Measurements from ENCODE around the gene PCBP3.
"Not testable (repeated sequence)": the region's sequence is repeated elsewhere in the genome, so short reads cannot be mapped to it uniquely, and the experiment has no call there.

Gene PCBP3

GRCh38 chr21:45948576-45949141 lies 305.1 kb downstream of the PCBP3 start:
- Histone ChIP-seq H3K4me1 (ENCODE audit: control insufficient read depth, insufficient read depth, low read length) (no peaks in the 10 kb centered on the region), H3K36me3 (ENCODE audit: control insufficient read depth, insufficient read depth, low read length) (no peaks in the 10 kb centered on the region), H3K9me3 (ENCODE audit: control insufficient read depth, low read length) (no peaks in the 10 kb centered on the region), H3K27me3 (ENCODE audit: control insufficient read depth, insufficient read depth, low read length) (no peaks in the 10 kb centered on the region), H3K4me3 (ENCODE audit: low read length) (no peak overlapping the region), H3K9ac (ENCODE audit: low read length) (no peak overlapping the region)

DNA sequence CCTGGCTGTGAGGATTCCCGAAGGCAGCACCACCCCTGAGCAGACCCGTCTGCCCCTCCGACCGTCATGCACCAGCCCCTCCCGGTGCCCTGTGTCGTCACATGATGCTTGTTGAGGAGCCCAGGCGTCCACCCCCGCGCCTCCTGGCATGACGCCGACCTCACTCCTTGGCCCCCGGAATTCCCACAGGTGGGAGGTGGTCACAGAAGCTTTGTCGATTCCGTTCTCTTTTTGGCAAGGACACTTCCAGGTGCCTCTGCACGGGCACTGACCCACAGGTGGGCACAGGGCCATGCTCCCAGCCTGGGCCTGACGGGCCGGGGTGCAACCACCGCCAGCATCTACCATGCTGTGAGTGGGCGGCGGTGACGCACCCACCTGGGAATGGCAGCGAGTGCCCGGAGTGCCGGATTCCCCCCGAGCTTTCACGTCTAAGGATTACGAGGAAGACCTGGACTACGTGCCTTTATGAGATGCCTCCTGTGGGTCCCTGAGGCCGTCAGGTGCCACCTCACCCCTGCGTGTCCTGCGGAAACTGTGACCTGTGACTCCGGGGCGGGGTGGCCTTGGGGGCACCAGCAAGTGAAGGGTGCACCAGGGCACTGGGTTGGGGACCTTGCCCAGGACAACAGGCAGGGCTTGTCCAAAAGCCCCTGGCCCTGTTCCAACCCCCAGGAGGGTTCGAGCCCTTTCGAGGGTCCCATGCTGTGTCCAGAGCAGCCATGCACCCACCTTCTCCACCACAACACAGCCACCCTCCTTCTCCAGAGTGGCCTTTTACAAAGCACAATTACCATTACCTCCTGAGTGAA lies 306.6 kb downstream of the PCBP3 start:
- Histone ChIP-seq H3K36me3 (ENCODE audit: control insufficient read depth, insufficient read depth, low read length) (no peaks in the 10 kb centered on the region), H3K4me1 (ENCODE audit: control insufficient read depth, insufficient read depth, low read length) (no peaks in the 10 kb centered on the region), H3K4me3 (ENCODE audit: low read length) (no peak overlapping the region), H3K9me3 (ENCODE audit: control insufficient read depth, low read length) (no peaks in the 10 kb centered on the region), H3K27me3 (ENCODE audit: control insufficient read depth, insufficient read depth, low read length) (no peaks in the 10 kb centered on the region), H3K9ac (ENCODE audit: low read length) (no peak overlapping the region)

DNA sequence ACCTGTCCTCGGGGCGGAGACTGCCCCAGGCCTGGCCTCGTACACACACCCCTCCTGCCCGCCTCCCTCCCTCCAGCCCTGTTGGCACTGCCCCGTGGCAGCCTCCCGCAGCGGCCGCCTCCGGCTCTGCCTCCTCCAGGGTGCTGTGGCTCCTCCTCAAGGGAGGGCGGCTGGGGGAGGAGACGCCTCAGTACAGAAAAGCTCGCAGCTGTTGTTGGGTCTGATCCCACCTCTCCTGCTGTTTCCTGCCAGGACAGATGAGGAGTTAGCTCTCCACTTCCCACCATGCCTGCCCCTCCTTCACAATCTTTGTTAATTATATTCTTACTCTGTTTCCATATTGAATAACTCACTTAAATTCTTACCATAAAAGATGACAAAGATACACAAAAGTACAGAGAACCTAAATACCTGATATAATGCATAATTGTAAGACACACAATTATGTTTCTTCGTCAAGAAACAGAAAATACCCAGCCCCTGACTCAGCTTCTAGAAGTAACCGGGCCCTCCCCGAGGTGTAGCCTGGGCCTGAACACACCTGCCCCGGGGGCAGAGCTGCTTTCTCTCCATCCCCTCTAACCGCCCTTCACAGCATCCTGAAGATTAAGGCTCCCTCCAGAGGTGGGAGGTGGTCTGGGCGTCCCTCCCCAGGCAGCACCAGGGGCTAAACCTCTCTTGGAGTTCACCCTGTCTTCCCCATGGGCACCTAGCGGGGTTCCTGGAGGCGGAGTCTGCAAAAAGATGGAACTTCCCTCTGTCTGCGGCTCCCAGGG lies 307.4 kb downstream of the PCBP3 start:
- Histone ChIP-seq H3K4me3 (ENCODE audit: low read length) (no peak overlapping the region), H3K27me3 (ENCODE audit: control insufficient read depth, insufficient read depth, low read length) (no peaks in the 10 kb centered on the region)

GRCh38 chr21:45951676-45952075 lies 308.2 kb downstream of the PCBP3 start:
- Histone ChIP-seq H3K9me3 (ENCODE audit: control insufficient read depth, low read length) (no peaks in the 10 kb centered on the region), H3K4me1 (ENCODE audit: control insufficient read depth, insufficient read depth, low read length) (no peaks in the 10 kb centered on the region), H3K9ac (ENCODE audit: low read length) (no peak overlapping the region), H3K27me3 (ENCODE audit: control insufficient read depth, insufficient read depth, low read length) (no peaks in the 10 kb centered on the region), H3K36me3 (ENCODE audit: control insufficient read depth, insufficient read depth, low read length) (no peaks in the 10 kb centered on the region), H3K4me3 (ENCODE audit: low read length) (no peak overlapping the region)

More for the DNA sequence above, 307.4 kb downstream of the PCBP3 start:
- Histone ChIP-seq H3K36me3 (ENCODE audit: control insufficient read depth, insufficient read depth, low read length) (no peaks in the 10 kb centered on the region), H3K4me1 (ENCODE audit: control insufficient read depth, insufficient read depth, low read length) (no peaks in the 10 kb centered on the region), H3K9me3 (ENCODE audit: control insufficient read depth, low read length) (no peaks in the 10 kb centered on the region), H3K9ac (ENCODE audit: low read length) (no peak overlapping the region)

DNA sequence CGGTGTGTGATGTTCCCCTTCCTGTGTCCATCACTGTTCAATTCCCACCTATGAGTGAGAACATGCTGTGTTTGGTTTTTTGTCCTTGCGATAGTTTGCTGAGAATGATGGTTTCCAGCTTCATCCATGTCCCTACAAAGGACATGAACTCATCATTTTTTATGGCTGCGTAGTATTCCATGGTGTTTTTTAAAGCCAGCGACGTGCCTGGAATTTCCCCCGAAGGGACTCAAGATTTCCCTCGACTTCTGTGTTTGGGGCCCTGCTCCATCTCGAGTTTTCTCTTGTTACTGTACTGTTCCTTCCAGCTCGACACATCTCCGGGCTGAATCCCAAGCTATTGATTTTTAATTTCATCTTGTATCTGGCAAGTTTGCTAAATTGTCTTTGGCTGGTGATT lies 309.0 kb downstream of the PCBP3 start:
- H3K9me3 ChIP-seq (ENCODE audit: control insufficient read depth, low read length); H3K27me3 ChIP-seq (ENCODE audit: control insufficient read depth, insufficient read depth, low read length); H3K36me3 ChIP-seq (ENCODE audit: control insufficient read depth, insufficient read depth, low read length); H3K4me3 ChIP-seq (ENCODE audit: low read length); H3K4me1 ChIP-seq (ENCODE audit: control insufficient read depth, insufficient read depth, low read length); H3K9ac ChIP-seq (ENCODE audit: low read length): not testable (repeated sequence)

- Histone ChIP-seq H3K4me1 (ENCODE audit: control insufficient read depth, insufficient read depth, low read length) (no peaks in the 10 kb centered on the region), H3K9ac (ENCODE audit: low read length) (no peak overlapping the region), H3K4me3 (ENCODE audit: low read length) (no peak overlapping the region), H3K9me3 (ENCODE audit: control insufficient read depth, low read length) (no peaks in the 10 kb centered on the region), H3K27me3 (ENCODE audit: control insufficient read depth, insufficient read depth, low read length) (no peaks in the 10 kb centered on the region), H3K36me3 (ENCODE audit: control insufficient read depth, insufficient read depth, low read length) (no peaks in the 10 kb centered on the region)
These were observed 309.4 kb downstream of the PCBP3 start for GRCh38 chr21:45952974-45953373.

DNA sequence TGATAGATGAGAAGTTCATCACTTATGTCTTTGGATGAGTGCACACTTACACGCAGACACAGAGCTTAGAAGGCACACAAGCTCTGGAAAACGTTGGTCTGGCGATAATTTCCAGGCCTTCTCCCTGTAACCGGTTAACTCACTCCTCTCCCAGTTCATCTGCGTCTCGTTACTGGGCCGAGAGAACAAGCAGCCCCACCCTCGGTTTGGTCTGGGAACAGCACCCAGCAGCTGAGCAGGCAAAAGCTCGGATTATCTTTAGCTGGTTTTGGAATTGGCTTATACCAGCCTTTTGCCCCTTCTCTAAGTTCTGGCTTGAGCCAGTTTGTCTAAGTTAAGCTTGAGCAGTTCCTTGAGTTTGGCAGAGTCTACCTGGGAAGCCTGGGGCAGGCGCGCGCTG lies 310.7 kb downstream of the PCBP3 start:
- H3K4me1 ChIP-seq (ENCODE audit: control insufficient read depth, insufficient read depth, low read length): no peaks in the 10 kb centered on the region

DNA sequence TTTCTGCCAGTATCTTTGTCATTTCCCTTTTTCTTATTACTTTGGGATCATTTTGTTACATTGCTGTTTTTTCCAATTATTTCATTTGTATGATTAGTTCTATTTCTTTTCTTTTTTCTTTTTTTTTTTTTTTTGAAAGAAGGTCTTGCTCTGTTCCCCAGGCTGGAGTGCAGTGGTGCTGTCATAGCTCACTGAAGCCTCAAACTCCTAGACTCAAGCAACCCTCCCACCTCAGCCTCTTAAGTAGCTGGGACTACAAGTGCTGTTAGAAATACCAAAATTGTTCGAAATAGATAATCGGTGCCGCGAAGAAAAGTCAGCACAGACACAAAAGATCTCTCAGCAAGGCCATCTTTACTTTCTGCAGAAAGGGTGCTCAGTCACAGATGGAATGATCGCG lies 311.4 kb downstream of the PCBP3 start:
- H3K27me3 ChIP-seq (ENCODE audit: control insufficient read depth, insufficient read depth, low read length): no peaks in the 10 kb centered on the region
- H3K9ac ChIP-seq (ENCODE audit: low read length): no peak overlapping the region
- H3K4me1 ChIP-seq (ENCODE audit: control insufficient read depth, insufficient read depth, low read length): no peaks in the 10 kb centered on the region
- no peaks in the 10 kb centered on the region for H3K9me3 ChIP-seq (ENCODE audit: control insufficient read depth, low read length)
- H3K36me3 ChIP-seq (ENCODE audit: control insufficient read depth, insufficient read depth, low read length): no peaks in the 10 kb centered on the region
- H3K4me3 ChIP-seq (ENCODE audit: low read length): no peak overlapping the region

More for the DNA sequence above, 310.7 kb downstream of the PCBP3 start:
- Histone ChIP-seq H3K27me3 (ENCODE audit: control insufficient read depth, insufficient read depth, low read length) (no peaks in the 10 kb centered on the region), H3K4me3 (ENCODE audit: low read length) (no peak overlapping the region), H3K9me3 (ENCODE audit: control insufficient read depth, low read length) (no peaks in the 10 kb centered on the region), H3K9ac (ENCODE audit: low read length) (no peak overlapping the region), H3K36me3 (ENCODE audit: control insufficient read depth, insufficient read depth, low read length) (no peaks in the 10 kb centered on the region)

DNA sequence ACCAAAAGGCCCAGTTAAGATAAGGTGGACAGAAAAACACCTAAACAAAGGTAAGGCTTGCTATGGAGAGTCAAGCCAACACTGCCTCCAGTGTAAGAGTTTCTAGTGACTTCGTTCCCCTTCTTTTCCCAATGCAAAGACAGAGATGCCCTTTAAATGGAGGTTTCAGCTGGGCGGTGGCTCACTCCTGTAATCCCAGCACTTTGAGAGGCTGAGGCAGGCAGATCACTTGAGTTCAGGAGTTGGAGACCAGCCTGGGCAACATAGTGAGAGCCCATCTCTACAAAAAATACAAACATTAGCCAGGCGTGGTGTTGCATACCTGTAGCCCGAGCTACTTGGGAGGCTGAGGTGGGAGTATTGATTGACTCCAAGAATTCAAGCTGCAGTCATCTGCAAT lies 314.0 kb downstream of the PCBP3 start:
- Histone ChIP-seq H3K4me3 (ENCODE audit: low read length) (no peak overlapping the region), H3K9ac (ENCODE audit: low read length) (no peak overlapping the region), H3K36me3 (ENCODE audit: control insufficient read depth, insufficient read depth, low read length) (no peaks in the 10 kb centered on the region), H3K9me3 (ENCODE audit: control insufficient read depth, low read length) (no peaks in the 10 kb centered on the region), H3K27me3 (ENCODE audit: control insufficient read depth, insufficient read depth, low read length) (no peaks in the 10 kb centered on the region), H3K4me1 (ENCODE audit: control insufficient read depth, insufficient read depth, low read length) (no peaks in the 10 kb centered on the region)

DNA sequence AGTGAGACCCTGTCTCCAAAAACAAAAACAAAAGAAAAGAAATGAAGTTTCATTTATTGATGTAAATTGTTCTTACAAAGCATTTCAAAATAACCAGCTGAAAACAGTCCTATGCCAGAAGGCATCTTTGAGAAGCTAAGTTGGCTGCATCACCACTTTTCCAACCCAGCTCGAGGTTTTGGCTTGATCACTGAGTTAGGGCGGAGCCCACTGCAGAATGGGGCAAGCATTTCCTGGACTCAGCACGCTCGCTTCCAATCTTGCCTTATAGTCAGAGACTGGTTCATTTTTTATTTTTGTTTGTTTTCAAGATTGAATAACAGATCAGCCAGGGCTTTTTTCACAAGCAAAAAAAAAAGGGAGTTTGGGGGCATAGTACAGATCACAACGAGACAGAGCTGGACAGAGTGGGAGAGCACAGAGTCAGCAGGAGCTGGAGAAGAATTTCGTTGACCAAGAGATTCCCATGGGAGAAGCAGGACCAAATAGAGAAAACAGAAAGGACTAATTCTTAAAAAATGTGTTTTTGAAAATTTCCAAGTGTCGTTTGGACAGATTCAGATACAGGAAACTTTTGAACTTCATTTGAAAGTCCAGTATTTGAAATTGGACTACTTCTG lies 314.6 kb downstream of the PCBP3 start:
- Histone ChIP-seq H3K27me3 (ENCODE audit: control insufficient read depth, insufficient read depth, low read length) (no peaks in the 10 kb centered on the region), H3K4me3 (ENCODE audit: low read length) (no peak overlapping the region), H3K36me3 (ENCODE audit: control insufficient read depth, insufficient read depth, low read length) (no peaks in the 10 kb centered on the region), H3K9ac (ENCODE audit: low read length) (no peak overlapping the region), H3K4me1 (ENCODE audit: control insufficient read depth, insufficient read depth, low read length) (no peaks in the 10 kb centered on the region), H3K9me3 (ENCODE audit: control insufficient read depth, low read length) (no peaks in the 10 kb centered on the region)

DNA sequence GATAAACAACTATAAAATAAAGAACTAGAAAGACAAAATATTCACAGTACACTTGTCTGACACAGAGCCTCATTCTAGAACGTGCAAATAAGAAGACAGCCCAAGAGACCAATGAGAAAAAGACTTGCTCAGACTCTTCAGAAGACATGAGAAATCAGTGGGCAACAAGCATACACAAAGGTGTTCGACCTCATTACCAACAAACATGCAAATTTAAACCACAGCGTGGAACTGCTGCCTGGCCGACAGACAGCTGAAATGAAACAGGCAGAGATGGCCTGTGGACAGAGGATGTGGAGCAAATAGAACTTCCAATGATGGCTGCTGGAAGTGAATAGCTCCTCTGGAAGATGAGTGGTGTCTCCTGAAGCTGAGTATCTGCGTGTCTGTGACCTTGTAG lies 315.7 kb downstream of the PCBP3 start:
- Histone ChIP-seq H3K36me3 (ENCODE audit: control insufficient read depth, insufficient read depth, low read length) (no peaks in the 10 kb centered on the region), H3K9me3 (ENCODE audit: control insufficient read depth, low read length) (no peaks in the 10 kb centered on the region), H3K27me3 (ENCODE audit: control insufficient read depth, insufficient read depth, low read length) (no peaks in the 10 kb centered on the region), H3K4me3 (ENCODE audit: low read length) (no peak overlapping the region), H3K9ac (ENCODE audit: low read length) (no peak overlapping the region), H3K4me1 (ENCODE audit: control insufficient read depth, insufficient read depth, low read length) (no peaks in the 10 kb centered on the region)
